Activated T-helper 1 cell treated with Interleukin-2 at 50 U/mL for 16 hours (primary cell): Measurements from ENCODE around the gene POM121L2.
"Not testable (repeated sequence)": the region's sequence is repeated elsewhere in the genome, so short reads cannot be mapped to it uniquely, and the experiment has no call there.

Experiments used
- DNase-seq: peaks from one replicate; pipeline ENCODE4 v3.0.0-alpha.2; 2020; ENCODE audit warnings: low read depth

The POM121L2 gene

DNA sequence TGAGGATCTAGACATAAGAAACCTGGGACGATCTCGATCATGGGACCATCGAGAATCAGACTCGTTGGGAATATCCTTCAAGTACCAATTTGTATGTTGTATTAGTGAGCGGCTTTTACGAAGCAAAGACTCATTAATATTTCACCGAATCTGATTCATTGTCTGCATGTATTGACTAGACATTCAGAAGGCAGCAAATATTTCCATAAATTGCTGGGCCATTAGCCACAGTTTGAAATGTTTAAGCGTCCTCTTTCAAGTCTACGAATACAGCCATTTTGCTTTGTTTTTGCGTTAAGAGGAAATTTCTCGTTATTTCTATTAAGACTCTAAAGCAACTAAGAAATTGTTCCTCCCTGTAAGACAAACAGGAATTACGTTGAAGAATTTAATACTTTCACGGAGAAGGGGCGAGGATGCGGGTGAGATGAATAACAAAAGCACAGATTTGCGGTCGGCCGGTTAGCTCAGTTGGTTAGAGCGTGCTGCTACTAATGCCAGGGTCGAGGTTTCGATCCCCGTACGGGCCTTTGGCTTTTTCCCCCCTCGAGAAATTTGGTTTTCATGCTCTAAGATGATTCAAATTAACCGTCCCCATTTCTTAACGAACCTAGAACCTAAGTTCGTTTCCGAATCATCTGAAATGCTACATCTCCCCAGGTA is 18.5 kb downstream of the POM121L2 start:
- no peak for DNase-seq

GRCh38 chr6:27290850-27291208 is 21.2 kb downstream of the POM121L2 start:
- no peak for DNase-seq

GRCh38 chr6:27290065-27290849 is 21.8 kb downstream of the POM121L2 start:
- DNase-seq: no peak

GRCh38 chr6:27288136-27289044 is 23.7 kb downstream of the POM121L2 start:
- no peak for DNase-seq

GRCh38 chr6:27287751-27288135 is 24.3 kb downstream of the POM121L2 start:
- no peak for DNase-seq

GRCh38 chr6:27286141-27286540 is 25.9 kb downstream of the POM121L2 start:
- no peak for DNase-seq

DNA sequence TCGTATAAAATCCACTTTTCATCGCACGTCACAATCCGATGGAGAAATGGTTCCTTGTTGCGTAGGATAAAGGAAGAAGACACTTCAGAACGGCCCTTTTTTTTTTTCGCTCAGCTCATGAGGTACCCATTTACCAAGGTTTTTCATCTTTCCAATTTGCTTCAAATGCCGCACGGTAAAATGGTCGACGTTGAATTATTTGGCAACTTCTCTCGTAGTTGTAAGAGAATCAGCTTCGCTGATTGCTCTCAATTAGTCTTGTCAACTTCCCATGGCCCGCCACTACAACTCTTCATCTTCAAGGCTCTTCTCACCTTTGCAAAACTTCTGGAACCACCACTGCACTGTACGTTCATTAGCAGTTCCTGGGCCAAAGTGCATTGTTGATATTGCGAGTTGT is 28.8 kb downstream of the POM121L2 start:
- DNase-seq: no peak

GRCh38 chr6:27281569-27281968 is 30.5 kb downstream of the POM121L2 start:
- DNase-seq: no peak

DNA sequence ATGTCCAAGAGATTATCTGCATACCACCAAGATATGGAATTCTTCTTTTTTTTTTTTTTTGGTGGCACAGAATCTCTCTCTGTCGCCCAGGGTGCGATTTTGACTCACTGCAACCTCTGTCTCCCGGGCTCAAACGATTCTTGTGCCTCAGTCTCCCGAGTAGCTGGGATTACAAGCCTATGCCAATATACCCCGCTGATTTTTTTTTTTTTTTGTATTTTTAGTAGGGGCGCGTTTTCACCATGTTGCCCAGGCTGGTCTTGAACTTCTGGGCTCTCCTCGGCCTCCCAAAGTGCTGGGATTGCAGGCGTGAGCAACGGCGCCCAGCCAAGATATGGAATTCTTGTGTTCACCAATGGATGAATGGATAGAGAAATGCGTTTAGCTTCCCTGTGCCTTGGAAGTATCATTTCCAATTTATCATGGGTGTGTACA is 31.0 kb downstream of the POM121L2 start:
- DNase-seq: no peak

DNA sequence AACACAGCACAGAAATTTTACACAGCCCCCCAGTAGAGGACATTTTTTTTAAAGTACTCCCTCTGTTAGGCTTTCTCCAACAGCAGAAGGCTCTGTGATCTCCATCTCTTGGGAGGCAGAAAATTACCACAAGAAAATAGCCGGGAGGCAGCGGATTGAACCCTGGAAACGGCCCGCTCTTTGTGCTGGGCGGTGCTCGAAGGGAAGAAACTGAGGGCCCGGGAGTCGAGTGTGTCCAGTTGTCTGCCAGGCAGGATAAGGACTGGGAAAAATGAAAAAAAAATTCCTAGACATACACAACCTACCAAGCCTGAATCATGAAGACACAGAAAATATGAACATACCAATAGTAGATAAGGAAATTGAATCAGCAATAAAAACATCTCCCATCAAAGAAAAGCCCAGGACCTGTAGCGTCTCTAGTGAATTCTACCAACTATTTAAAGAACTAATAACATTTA is 31.5 kb downstream of the POM121L2 start:
- DNase-seq: no peak

DNA sequence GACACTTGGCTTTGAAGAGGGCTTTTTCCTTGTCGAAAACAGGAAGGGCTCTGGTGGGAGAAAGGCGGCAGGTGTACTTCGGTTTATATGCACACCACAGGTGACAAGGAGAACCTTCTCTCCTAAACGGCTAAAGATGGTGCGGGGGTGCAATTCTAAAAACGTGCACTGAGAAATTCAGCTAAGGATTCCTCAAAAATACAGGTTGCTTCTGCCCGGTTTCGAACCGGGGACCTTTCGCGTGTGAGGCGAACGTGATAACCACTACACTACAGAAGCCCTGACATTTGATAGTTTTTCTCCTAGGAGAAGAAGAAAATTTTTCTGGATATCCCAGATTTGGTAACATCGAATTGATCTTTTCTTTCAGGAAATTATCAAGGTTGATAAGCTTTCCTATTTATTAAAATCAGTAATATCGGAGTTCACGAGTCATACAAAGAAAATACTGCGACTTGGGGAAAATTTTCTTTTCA is 32.0 kb downstream of the POM121L2 start:
- no peak for DNase-seq

GRCh38 chr6:27279513-27280063 is 32.5 kb downstream of the POM121L2 start:
- DNase-seq: no peak

- no peak for DNase-seq
Measured at GRCh38 chr6:27275025-27275956, 36.8 kb downstream of the POM121L2 start.

GRCh38 chr6:27273783-27274182 is 38.3 kb downstream of the POM121L2 start:
- no peak for DNase-seq

DNA sequence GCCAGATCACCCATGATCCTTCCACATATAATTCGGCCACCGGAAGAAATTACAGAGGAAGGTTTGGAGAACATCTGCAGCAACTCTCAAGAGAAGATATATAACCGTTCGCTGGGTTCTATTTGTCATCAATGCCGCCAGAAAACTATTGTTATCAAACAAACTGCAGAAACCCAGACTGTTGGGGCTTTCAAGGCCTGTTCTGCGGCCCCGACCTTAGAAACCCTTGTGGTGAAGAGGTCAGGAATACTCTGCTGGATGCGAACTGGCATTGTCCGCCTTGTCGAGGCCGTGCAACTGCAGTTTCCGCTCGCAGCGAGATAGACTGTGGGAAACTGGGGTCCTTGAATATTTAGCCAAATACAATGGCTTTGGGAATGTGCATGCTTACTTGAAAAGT is 43.3 kb downstream of the POM121L2 start:
- no peak for DNase-seq

DNA sequence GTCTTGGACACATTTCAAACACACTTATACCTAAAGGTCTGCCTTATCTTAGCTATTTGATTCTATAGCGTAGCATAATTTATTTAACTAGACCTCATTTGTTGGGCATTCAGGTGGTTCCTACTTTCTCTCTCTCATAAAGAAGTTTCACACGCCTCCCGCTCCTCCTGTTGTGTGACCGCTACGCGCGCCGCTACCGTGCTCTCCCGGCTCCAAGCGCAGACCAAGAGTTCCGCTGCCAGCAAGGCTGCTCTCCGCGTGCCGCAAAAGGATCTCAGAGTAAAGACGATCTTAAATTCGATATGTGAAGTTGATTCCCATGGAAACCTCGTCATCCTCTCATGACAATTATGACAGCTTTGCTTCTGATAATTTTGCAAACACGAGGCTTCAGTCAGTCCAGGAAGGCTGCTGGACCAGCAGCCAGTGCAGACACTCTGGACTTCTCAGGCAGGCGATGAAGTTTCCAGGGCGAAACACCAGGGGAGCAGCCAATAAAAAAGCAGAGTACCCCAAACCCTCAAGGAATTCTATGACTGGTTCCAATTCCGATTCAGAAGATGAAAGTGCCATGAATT is 44.1 kb downstream of the POM121L2 start:
- no peak for DNase-seq

GRCh38 chr6:27267003-27267402 is 45.1 kb downstream of the POM121L2 start:
- DNase-seq: not testable (repeated sequence)

- DNase-seq: no peak
Measured at GRCh38 chr6:27263886-27264285, 48.2 kb downstream of the POM121L2 start.

GRCh38 chr6:27260836-27261375 is 51.2 kb downstream of the POM121L2 start:
- DNase-seq: no peak

GRCh38 chr6:27260369-27260768 is 51.7 kb downstream of the POM121L2 start:
- DNase-seq: no peak
